Tibial nerve (tissue), 4 donors: ENCODE data around the gene MIEF1. TPM values are rescaled to one million over a fixed set of nuclear protein-coding genes. Genes with fewer than 3 reads are reported as not detected.

ENCODE experiments used
- DNase-seq, 2 donors: peaks; one replicate each; pipeline ENCODE4 v3.0.0-alpha.2; 2019; ENCODE audit warnings: low spot score in 2 of 2
- H3K27ac ChIP-seq, 4 donors: fragments of 200-600 bp; sonication (generic) in 3 of 4; one replicate each; pipeline ENCODE4 v1.5.1; 2017 to 2019; ENCODE audit warnings: mild to moderate bottlenecking in 1 of 4
- H3K27me3 ChIP-seq, 2 donors: fragments of 200-600 bp; sonication (generic) in 1 of 2; one replicate each; pipeline versions ENCODE4 v1.5.1 to v1.6.0; 2017 to 2019
- H3K36me3 ChIP-seq, 3 donors: fragments of 200-600 bp; sonication (generic); one replicate each; pipeline ENCODE4 v1.5.1; 2018 to 2019
- H3K4me1 ChIP-seq, 4 donors: fragments of 200-600 bp; sonication (generic) in 3 of 4; one replicate each; pipeline ENCODE4 v1.5.1; 2017 to 2019
- H3K4me3 ChIP-seq, 4 donors: fragments of 200-600 bp; sonication (generic) in 3 of 4; one replicate each; pipeline ENCODE4 v1.5.1; 2017 to 2019; ENCODE audit warnings: mild to moderate bottlenecking in 1 of 4, moderate library complexity in 1 of 4
- H3K9me3 ChIP-seq, 4 donors: fragments of 200-600 bp; sonication (generic) in 3 of 4; one replicate each; pipeline ENCODE4 v1.5.1; 2017 to 2019
- EP300 ChIP-seq, 2 donors: sonication (generic); formaldehyde crosslinking; IDR thresholded peaks; one replicate each; pipeline ENCODE4 v1.6.1; 2017; ENCODE audit warnings: antibody characterized with exemption in 2 of 2, mild to moderate bottlenecking in 1 of 2
- POLR2A ChIP-seq, 2 donors: fragments of 450-650 bp; IDR thresholded peaks; one replicate each; pipeline ENCODE4 v1.6.1; 2017; ENCODE audit warnings: antibody characterized with exemption in 2 of 2, mild to moderate bottlenecking in 2 of 2, moderate library complexity in 2 of 2
- WGBS, 2 donors: methylation state at CpG; one replicate each; pipeline ENCODE4 v1.1.5; 2018; 5-methylcytosine and 5-hydroxymethylcytosine counted together
- total RNA-seq, 4 donors: library from RNA; depleted of rRNA; stranded (reverse); fragments of >200 nt; gene quantifications; one replicate each; pipeline ENCODE4 v1.1.0, GENCODE V29; 2016
- TF ChIP-seq, protein P1 (sequence below), 5 experiments: fragments of 200-600 bp in 3 of 5; fragments of 450-650 bp in 2 of 5; sonication (generic) in 3 of 5; IDR thresholded peaks; one replicate each; pipeline ENCODE4 v1.5.1; 2016 to 2019; ENCODE audit warnings: antibody characterized with exemption in 5 of 5, mild to moderate bottlenecking in 3 of 5, moderate library complexity in 2 of 5

MIEF1 gene
- total RNA-seq, 4 donors from 2014 or later: 18.0 to 38.2 (median 26.9) TPM

DNA sequence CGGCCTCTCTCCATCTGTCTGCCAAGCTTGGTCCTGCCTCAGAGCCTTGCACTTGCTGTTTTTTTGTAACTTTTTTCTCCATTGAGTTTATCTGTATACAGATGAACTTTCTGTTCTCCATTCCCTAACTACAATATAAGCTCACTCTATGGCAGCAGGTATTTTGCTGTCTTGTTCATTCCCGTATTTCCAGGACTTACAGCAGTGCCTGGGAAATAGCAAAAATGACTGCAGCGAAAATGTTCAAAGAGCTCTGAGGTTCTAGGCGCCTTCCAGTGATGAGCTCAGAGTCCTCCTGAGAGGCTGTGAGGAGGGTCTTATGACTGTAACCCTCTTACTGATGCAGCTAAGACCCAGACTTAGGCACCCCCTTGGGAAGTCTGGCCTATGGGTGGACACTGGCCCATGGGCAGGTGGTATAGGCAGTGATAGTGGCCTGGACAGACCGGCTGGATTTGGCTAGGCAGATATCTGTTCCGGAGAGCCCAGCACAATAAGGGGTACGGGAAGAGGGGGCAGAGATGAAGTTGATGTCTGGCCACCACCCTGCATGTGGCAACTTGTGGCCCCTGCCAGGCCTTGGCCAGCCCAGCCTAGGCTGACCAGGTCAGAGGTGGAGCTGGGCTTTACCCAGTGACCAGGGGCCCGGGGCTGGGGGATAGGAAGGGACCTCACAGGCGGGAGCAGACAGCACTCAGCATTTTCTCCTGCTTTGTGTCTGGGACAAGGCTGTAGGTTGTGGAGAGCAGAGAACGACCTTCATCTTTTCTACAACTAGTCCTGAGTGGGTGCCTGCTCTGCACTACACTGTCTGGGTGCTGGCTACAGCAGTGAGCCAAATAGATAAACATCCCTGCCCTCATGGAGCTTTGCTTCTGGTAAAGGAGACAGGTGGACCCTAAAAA lies 22.9 kb downstream of the MIEF1 start:
- Histone ChIP-seq H3K4me3 (no peak overlapping the region), H3K9me3 (no peaks in the 10 kb centered on the region), H3K4me1 (peaks cover 0 to 85% (median 69%) of the 10 kb centered on the region in 4 donors), H3K27ac (peak overlapping the region in 2 of 4 donors; percentile 42 to 98), H3K27me3 (no peaks in the 10 kb centered on the region), H3K36me3 (peaks cover 0 to 65% (median 13%) of the 10 kb centered on the region in 3 donors)
- 64 to 67% methylated on average over 9 to 10 of the region's 10 CpGs for WGBS, 2 donors
- DNase-seq: no peak
- TF ChIP-seq EP300 (IDR thresholded peaks at IDR 0.05) (no peak), POLR2A (IDR thresholded peaks at IDR 0.05) (no peak)
- TF ChIP-seq, protein P1, sequence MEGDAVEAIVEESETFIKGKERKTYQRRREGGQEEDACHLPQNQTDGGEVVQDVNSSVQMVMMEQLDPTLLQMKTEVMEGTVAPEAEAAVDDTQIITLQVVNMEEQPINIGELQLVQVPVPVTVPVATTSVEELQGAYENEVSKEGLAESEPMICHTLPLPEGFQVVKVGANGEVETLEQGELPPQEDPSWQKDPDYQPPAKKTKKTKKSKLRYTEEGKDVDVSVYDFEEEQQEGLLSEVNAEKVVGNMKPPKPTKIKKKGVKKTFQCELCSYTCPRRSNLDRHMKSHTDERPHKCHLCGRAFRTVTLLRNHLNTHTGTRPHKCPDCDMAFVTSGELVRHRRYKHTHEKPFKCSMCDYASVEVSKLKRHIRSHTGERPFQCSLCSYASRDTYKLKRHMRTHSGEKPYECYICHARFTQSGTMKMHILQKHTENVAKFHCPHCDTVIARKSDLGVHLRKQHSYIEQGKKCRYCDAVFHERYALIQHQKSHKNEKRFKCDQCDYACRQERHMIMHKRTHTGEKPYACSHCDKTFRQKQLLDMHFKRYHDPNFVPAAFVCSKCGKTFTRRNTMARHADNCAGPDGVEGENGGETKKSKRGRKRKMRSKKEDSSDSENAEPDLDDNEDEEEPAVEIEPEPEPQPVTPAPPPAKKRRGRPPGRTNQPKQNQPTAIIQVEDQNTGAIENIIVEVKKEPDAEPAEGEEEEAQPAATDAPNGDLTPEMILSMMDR (IDR thresholded peaks at IDR 0.05): no peak

DNA sequence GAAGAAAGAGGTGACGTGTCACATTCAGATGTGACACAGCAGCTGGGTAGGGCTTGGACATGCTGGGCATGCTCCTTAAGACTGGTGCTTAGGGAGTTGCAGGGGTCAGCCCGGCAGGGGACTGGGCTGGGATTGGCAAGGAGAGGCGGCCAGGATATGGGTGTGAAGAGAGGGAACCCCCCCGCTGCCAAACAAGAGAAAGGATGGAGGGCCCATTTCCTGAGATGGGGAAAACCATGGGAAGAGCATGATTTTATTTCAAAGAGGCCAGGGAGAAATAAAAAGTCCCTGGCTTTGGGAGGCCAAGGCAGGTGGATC lies 23.5 kb downstream of the MIEF1 start:
- no peaks in the 10 kb centered on the region for H3K27me3 ChIP-seq
- WGBS, 2 donors: 68 to 76% methylated on average over 4 of the region's 4 CpGs
- peaks cover 0 to 91% (median 75%) of the 10 kb centered on the region in 4 donors for H3K4me1 ChIP-seq

DNA sequence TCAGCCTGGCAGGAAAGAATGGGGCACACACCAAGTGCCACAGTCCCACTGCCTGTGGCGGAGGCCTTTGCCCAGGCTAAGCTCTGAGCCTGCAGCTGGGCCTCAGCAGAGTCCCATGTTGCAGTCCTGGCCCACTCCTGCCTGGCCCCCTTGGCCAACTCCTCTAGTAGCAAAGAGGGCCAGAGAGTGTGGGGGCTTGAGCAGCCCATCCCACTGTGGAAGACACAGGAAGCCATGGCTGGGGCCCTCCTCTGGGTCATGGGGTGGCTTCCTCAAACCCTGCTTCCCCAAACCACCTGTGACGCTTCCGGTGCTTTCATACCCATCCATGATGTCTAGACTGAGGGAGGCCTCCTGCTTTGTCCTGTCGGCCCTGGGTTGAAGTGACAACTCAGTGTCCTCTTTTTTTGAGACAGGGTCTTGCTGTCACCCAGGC lies 24.7 kb downstream of the MIEF1 start:
- Histone ChIP-seq H3K9me3 (no peaks in the 10 kb centered on the region), H3K27ac (peak overlapping the region in 3 of 4 donors; percentile 19 to 80 (median 69)), H3K4me3 (no peak overlapping the region), H3K4me1 (peaks cover 0 to 98% (median 81%) of the 10 kb centered on the region in 4 donors), H3K36me3 (peaks cover 0 to 61% (median 7%) of the 10 kb centered on the region in 3 donors), H3K27me3 (no peaks in the 10 kb centered on the region)
- no peak for TF ChIP-seq EP300 (IDR thresholded peaks at IDR 0.05)
- no peak for TF ChIP-seq POLR2A (IDR thresholded peaks at IDR 0.05)
- TF ChIP-seq, protein P1 (IDR thresholded peaks at IDR 0.05): no peak
- WGBS, 2 donors: 56 to 63% methylated on average over 4 of the region's 4 CpGs
- no peak for DNase-seq

More for the DNA sequence above, 23.5 kb downstream of the MIEF1 start:
- H3K4me3 ChIP-seq: no peak overlapping the region
- H3K27ac ChIP-seq: peak overlapping the region in 2 of 4 donors; percentile 42 to 98
- no peaks in the 10 kb centered on the region for H3K9me3 ChIP-seq
- TF ChIP-seq EP300 (IDR thresholded peaks at IDR 0.05) (no peak), POLR2A (IDR thresholded peaks at IDR 0.05) (no peak)
- TF ChIP-seq, protein P1 (IDR thresholded peaks at IDR 0.05): no peak
- H3K36me3 ChIP-seq: peaks cover 0 to 70% (median 13%) of the 10 kb centered on the region in 3 donors
- DNase-seq: no peak

DNA sequence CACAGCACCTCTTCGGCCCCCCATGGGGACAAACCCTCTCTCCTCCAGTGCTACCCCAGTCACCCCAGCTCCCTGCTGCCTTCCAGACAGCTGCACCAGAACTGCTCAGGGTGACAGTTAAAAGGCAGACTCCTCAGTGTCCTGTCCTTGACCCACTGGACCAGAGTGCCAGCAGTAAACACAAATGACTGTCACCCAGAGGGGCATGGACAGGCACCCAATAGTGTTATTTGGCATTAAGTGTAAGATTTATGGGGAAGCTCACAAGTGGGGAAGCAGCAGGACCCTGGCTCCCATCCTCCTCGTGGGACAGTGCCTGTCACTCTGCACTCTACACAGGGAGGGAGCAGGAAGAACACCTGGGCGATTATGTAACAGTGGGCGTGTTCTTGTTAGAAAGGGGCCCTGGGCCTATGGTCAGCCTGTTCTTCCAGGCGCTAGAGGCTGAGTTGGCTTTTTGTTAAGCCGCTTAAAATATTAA lies 25.4 kb downstream of the MIEF1 start:
- H3K9me3 ChIP-seq: no peaks in the 10 kb centered on the region
- no peak overlapping the region for H3K4me3 ChIP-seq
- H3K36me3 ChIP-seq: peaks cover 0 to 53% (median 0%) of the 10 kb centered on the region in 3 donors
- no peaks in the 10 kb centered on the region for H3K27me3 ChIP-seq
- H3K4me1 ChIP-seq: peaks cover 0 to 93% (median 76%) of the 10 kb centered on the region in 4 donors
- peak overlapping the region in 3 of 4 donors; percentile 39 to 80 (median 69) for H3K27ac ChIP-seq
- TF ChIP-seq, protein P1 (IDR thresholded peaks at IDR 0.05): no peak
- TF ChIP-seq EP300 (IDR thresholded peaks at IDR 0.05) (no peak), POLR2A (IDR thresholded peaks at IDR 0.05) (no peak)
- 46 to 53% methylated on average over 4 to 6 of the region's 6 CpGs for WGBS, 2 donors
- no peak for DNase-seq
